K562 (cell line): ENCODE results near the gene ZFP64. TPM values are rescaled to one million over a fixed set of nuclear protein-coding genes. Genes with fewer than 3 reads are reported as not detected.
A peak's percentile ranks its signal among the peaks of the same experiment; 100 is the strongest.

Experiments
- CAMTA2 ChIP-seq: fragments of 250-450 bp; sonication (Bioruptor Pico); conservative IDR thresholded peaks from 2 replicates; pipeline ENCODE4 v1.5.1; 2022
- DACH1 ChIP-seq: fragments of 450-650 bp; IDR thresholded peaks from 2 replicates; pipeline ENCODE4 v1.6.1; 2018; ENCODE audit not compliant: partially characterized antibody
- HMGN3 ChIP-seq: IDR thresholded peaks from 2 replicates; pipeline ENCODE4 v1.6.1; 2011; ENCODE audit warnings: borderline replicate concordance, low read depth, mild to moderate bottlenecking, mixed read lengths, low read length; ENCODE audit not compliant: insufficient read length; ENCODE audit errors: extremely low read depth
- KDM2B ChIP-seq: fragments of 250-450 bp; sonication (Bioruptor Pico); IDR thresholded peaks from 2 replicates; pipeline ENCODE4 v1.8.0; 2021; ENCODE audit warnings: mild to moderate bottlenecking, moderate library complexity
- MED1 ChIP-seq: sonication (generic); formaldehyde crosslinking; IDR thresholded peaks from 2 replicates; pipeline ENCODE4 v1.8.1; 2023; ENCODE audit warnings: missing genetic modification reagents, borderline replicate concordance
- MTA1 ChIP-seq: fragments of 450-650 bp; IDR thresholded peaks from 2 replicates; pipeline ENCODE4 v1.6.1; 2017; ENCODE audit warnings: borderline replicate concordance
- PHF21A ChIP-seq: fragments of 450-650 bp; IDR thresholded peaks from 2 replicates; pipeline ENCODE4 v1.6.1; 2017; ENCODE audit warnings: low read depth, borderline replicate concordance
- PTBP1 ChIP-seq: fragments of 200-400 bp; formaldehyde crosslinking; IDR thresholded peaks from 2 replicates; pipeline ENCODE4 v1.6.1; 2017; ENCODE audit warnings: low read depth, low read length
- RBFOX2 ChIP-seq: fragments of 200-400 bp; formaldehyde crosslinking; IDR thresholded peaks from 2 replicates; pipeline ENCODE4 v1.6.1; 2017; ENCODE audit warnings: low read depth, mild to moderate bottlenecking, low read length, moderate library complexity
- TEAD2 ChIP-seq: fragments of 450-650 bp; IDR thresholded peaks from 2 replicates; pipeline ENCODE4 v1.6.1; 2016; ENCODE audit warnings: missing genetic modification characterization, control low read depth, missing compliant biosample characterization
- XRCC4 ChIP-seq: IDR thresholded peaks from one replicate; pipeline ENCODE4 v1.6.1; 2011; ENCODE audit not compliant: insufficient read depth, insufficient read length; ENCODE audit errors: extremely low read depth
- ZNF124 ChIP-seq: sonication (generic); formaldehyde crosslinking; IDR thresholded peaks from 2 replicates; pipeline ENCODE4 v1.8.1; 2022; ENCODE audit warnings: missing genetic modification reagents
- ZNF436 ChIP-seq: fragments of 250-450, 450-650 bp; sonication (Bioruptor Pico); formaldehyde crosslinking; IDR thresholded peaks from 2 replicates; pipeline ENCODE4 v1.7.0; 2020; ENCODE audit warnings: mild to moderate bottlenecking
- ZZZ3 ChIP-seq: fragments of 450-650 bp; IDR thresholded peaks from 2 replicates; pipeline ENCODE4 v1.6.1; 2016; ENCODE audit warnings: antibody characterized with exemption, mild to moderate bottlenecking, moderate library complexity
- polyA plus RNA-seq, 8 experiments: library from polyadenylated mRNA; depleted of rRNA in 4 of 8; stranded (reverse) in 5 of 8; unstranded in 3 of 8; fragments of >200 nt; fragmentation: Nextera tagmentation in 2 of 8; fragmentation: Illumina TruSeq in 1 of 8; extraction: Ambion mirVana in 2 of 8; extraction: Trizol in 1 of 8; gene quantifications; 2 replicates each; pipeline versions ENCODE4 v1.2.1 to v1.2.3, GENCODE V29; 2011 to 2014; ENCODE audit warnings: inconsistent platforms in 1 of 8, missing spikeins in 1 of 8
- total RNA-seq, 7 experiments: library from RNA; depleted of rRNA in 6 of 7; stranded (reverse); fragments of >200 nt in 6 of 7; fragmentation: Illumina TruSeq in 2 of 7; extraction: Trizol in 2 of 7; gene quantifications; 2 replicates each; pipeline versions ENCODE4 v1.2.1 to v1.2.3, GENCODE V29; 2011 to 2021; ENCODE audit warnings: low replicate concordance in 1 of 7
- TF ChIP-seq, protein P1 (sequence below): fragments of 250-450 bp; sonication (Bioruptor Pico); IDR thresholded peaks from 2 replicates; pipeline ENCODE4 v1.4.0; 2020
- TF ChIP-seq, protein P2 (sequence below): fragments of 250-450 bp; sonication (Bioruptor Pico); IDR thresholded peaks from 2 replicates; pipeline ENCODE4 v1.4.0; 2020; ENCODE audit warnings: borderline replicate concordance
- TF ChIP-seq, protein P3 (sequence below): fragments of 450-650 bp; IDR thresholded peaks from 2 replicates; pipeline ENCODE4 v1.6.1; 2017; ENCODE audit warnings: antibody characterized with exemption, mild to moderate bottlenecking

The ZFP64 gene
- total and polyA plus RNA-seq, 9 of the 15 experiments (the other 6 are each of a cell fraction or from before 2014, with no cell fraction given), result 1.4 to 13.4 (median 7.0) TPM

DNA sequence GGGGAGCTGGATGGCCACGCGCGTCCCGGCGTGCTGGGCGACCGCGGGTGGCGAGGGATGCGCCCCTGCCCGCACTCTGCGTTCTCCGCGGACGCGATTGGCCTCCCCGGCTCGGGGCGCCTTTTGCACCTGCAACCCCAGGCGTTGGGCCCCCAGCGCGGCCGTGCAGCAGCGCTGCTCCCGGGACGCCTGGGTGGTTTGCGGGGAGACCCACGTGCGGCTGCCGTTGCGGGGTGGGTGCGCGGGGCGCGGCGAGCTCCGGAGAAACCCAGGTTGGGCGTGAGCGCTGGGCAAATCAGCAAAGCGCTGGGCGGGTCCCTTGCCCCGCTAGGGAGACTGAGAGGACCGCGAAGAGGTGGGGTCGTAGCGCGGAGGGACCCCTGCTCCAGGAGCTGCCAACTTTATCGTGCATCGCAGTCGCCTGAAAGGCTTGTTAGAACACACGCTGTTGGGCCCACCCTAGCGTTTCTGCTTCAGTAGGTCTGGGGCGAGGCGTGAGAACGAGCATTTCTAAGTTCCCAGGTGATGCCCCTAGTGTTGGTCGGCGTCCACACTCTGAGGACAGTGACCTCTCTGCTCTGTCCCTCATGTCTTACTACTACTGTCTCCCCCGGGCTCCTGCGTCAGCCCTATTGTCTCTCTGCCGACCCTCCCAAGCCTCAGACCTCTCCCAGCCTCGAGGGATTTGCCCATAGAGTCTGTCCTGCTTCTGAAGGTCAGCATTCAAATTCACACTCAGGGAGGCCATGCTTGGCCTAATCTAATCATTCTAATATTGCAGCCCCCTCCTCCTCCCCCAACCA is 538 bp upstream of the ZFP64 start (continued):
- TF ChIP-seq, protein P1, sequence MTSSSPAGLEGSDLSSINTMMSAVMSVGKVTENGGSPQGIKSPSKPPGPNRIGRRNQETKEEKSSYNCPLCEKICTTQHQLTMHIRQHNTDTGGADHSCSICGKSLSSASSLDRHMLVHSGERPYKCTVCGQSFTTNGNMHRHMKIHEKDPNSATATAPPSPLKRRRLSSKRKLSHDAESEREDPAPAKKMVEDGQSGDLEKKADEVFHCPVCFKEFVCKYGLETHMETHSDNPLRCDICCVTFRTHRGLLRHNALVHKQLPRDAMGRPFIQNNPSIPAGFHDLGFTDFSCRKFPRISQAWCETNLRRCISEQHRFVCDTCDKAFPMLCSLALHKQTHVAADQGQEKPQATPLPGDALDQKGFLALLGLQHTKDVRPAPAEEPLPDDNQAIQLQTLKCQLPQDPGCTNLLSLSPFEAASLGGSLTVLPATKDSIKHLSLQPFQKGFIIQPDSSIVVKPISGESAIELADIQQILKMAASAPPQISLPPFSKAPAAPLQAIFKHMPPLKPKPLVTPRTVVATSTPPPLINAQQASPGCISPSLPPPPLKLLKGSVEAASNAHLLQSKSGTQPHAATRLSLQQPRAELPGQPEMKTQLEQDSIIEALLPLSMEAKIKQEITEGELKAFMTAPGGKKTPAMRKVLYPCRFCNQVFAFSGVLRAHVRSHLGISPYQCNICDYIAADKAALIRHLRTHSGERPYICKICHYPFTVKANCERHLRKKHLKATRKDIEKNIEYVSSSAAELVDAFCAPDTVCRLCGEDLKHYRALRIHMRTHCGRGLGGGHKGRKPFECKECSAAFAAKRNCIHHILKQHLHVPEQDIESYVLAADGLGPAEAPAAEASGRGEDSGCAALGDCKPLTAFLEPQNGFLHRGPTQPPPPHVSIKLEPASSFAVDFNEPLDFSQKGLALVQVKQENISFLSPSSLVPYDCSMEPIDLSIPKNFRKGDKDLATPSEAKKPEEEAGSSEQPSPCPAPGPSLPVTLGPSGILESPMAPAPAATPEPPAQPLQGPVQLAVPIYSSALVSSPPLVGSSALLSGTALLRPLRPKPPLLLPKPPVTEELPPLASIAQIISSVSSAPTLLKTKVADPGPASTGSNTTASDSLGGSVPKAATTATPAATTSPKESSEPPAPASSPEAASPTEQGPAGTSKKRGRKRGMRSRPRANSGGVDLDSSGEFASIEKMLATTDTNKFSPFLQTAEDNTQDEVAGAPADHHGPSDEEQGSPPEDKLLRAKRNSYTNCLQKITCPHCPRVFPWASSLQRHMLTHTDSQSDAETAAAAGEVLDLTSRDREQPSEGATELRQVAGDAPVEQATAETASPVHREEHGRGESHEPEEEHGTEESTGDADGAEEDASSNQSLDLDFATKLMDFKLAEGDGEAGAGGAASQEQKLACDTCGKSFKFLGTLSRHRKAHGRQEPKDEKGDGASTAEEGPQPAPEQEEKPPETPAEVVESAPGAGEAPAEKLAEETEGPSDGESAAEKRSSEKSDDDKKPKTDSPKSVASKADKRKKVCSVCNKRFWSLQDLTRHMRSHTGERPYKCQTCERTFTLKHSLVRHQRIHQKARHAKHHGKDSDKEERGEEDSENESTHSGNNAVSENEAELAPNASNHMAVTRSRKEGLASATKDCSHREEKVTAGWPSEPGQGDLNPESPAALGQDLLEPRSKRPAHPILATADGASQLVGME (CRISPR knock-in tag), result peak; percentile 62; the same call in 1 of the 2 replicates
- TF ChIP-seq, protein P2, sequence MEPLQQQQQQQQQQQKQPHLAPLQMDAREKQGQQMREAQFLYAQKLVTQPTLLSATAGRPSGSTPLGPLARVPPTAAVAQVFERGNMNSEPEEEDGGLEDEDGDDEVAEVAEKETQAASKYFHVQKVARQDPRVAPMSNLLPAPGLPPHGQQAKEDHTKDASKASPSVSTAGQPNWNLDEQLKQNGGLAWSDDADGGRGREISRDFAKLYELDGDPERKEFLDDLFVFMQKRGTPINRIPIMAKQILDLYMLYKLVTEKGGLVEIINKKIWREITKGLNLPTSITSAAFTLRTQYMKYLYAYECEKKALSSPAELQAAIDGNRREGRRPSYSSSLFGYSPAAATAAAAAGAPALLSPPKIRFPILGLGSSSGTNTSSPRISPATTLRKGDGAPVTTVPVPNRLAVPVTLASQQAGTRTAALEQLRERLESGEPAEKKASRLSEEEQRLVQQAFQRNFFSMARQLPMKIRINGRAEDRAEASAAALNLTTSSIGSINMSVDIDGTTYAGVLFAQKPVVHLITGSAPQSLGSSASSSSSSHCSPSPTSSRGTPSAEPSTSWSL, result no peak
- TF ChIP-seq XRCC4, result no peak
- no peak for TF ChIP-seq MTA1
- no peak for TF ChIP-seq KDM2B
- no peak for TF ChIP-seq HMGN3
- no peak for TF ChIP-seq MED1 (CRISPR knock-in tag)
- TF ChIP-seq, protein P3, sequence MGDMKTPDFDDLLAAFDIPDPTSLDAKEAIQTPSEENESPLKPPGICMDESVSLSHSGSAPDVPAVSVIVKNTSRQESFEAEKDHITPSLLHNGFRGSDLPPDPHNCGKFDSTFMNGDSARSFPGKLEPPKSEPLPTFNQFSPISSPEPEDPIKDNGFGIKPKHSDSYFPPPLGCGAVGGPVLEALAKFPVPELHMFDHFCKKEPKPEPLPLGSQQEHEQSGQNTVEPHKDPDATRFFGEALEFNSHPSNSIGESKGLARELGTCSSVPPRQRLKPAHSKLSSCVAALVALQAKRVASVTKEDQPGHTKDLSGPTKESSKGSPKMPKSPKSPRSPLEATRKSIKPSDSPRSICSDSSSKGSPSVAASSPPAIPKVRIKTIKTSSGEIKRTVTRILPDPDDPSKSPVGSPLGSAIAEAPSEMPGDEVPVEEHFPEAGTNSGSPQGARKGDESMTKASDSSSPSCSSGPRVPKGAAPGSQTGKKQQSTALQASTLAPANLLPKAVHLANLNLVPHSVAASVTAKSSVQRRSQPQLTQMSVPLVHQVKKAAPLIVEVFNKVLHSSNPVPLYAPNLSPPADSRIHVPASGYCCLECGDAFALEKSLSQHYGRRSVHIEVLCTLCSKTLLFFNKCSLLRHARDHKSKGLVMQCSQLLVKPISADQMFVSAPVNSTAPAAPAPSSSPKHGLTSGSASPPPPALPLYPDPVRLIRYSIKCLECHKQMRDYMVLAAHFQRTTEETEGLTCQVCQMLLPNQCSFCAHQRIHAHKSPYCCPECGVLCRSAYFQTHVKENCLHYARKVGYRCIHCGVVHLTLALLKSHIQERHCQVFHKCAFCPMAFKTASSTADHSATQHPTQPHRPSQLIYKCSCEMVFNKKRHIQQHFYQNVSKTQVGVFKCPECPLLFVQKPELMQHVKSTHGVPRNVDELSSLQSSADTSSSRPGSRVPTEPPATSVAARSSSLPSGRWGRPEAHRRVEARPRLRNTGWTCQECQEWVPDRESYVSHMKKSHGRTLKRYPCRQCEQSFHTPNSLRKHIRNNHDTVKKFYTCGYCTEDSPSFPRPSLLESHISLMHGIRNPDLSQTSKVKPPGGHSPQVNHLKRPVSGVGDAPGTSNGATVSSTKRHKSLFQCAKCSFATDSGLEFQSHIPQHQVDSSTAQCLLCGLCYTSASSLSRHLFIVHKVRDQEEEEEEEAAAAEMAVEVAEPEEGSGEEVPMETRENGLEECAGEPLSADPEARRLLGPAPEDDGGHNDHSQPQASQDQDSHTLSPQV, result no peak
- no peak for TF ChIP-seq ZNF124
- TF ChIP-seq PHF21A, result no peak
- no peak for TF ChIP-seq ZZZ3
- peak; percentile 80 for TF ChIP-seq RBFOX2
- TF ChIP-seq TEAD2 (tag), result no peak
- TF ChIP-seq CAMTA2 (CRISPR knock-in tag), result no peak
- no peak for TF ChIP-seq DACH1
- no peak for TF ChIP-seq PTBP1
- no peak for TF ChIP-seq ZNF436 (CRISPR knock-in tag)
